Mesendoderm (in vitro differentiated cells): ENCODE results near the gene MLLT3.

ENCODE experiments used
- DNase-seq: peaks from one replicate; pipeline ENCODE4 v3.0.0; 2013
- H2AK5ac ChIP-seq: 2 replicates; pipeline ENCODE4 v1.6.1; 2013; ENCODE audit warnings: low read length, inconsistent platforms
- H2BK120ac ChIP-seq: 2 replicates; pipeline ENCODE4 v1.6.1; 2013; ENCODE audit warnings: low read depth, mild to moderate bottlenecking, low read length, moderate library complexity, mixed read lengths
- H2BK15ac ChIP-seq: replicated peaks from 2 replicates; pipeline ENCODE4 v1.6.1; 2013; ENCODE audit warnings: low read depth, mild to moderate bottlenecking, moderate library complexity
- H2BK5ac ChIP-seq: 2 replicates; pipeline ENCODE4 v1.6.1; 2013; ENCODE audit warnings: low read length, inconsistent platforms
- H3K18ac ChIP-seq: 2 replicates; pipeline ENCODE4 v1.6.1; 2013; ENCODE audit warnings: mild to moderate bottlenecking, low read length, mixed read lengths
- H3K23ac ChIP-seq: one replicate; pipeline ENCODE4 v1.6.1; 2013; ENCODE audit warnings: low read length
- H3K27ac ChIP-seq: 2 replicates; pipeline ENCODE4 v1.5.1; 2013; ENCODE audit warnings: low read depth, mild to moderate bottlenecking, inconsistent platforms, low read length, moderate library complexity
- H3K27me3 ChIP-seq: 2 replicates; pipeline ENCODE4 v1.6.1; 2013; ENCODE audit warnings: low read length, control low read depth, mild to moderate bottlenecking, inconsistent platforms; ENCODE audit not compliant: insufficient read depth, poor library complexity
- H3K36me3 ChIP-seq: 2 replicates; pipeline ENCODE4 v1.6.1; 2013; ENCODE audit warnings: low read length, inconsistent platforms; ENCODE audit not compliant: control insufficient read depth, insufficient read depth
- H3K4ac ChIP-seq: one replicate; pipeline ENCODE4 v1.6.1; 2013; ENCODE audit warnings: low read depth, mild to moderate bottlenecking, low read length, moderate library complexity
- H3K4me1 ChIP-seq: 2 replicates; pipeline ENCODE4 v1.6.1; 2013; ENCODE audit warnings: low read depth, low read length, inconsistent platforms; ENCODE audit not compliant: control insufficient read depth
- H3K4me2 ChIP-seq: 2 replicates; pipeline ENCODE4 v1.6.1; 2013; ENCODE audit warnings: low read length
- H3K4me3 ChIP-seq: 2 replicates; pipeline ENCODE4 v1.5.1; 2013; ENCODE audit warnings: mild to moderate bottlenecking, low read length
- H3K56ac ChIP-seq: one replicate; pipeline ENCODE4 v1.6.1; 2013; ENCODE audit warnings: low read length
- H3K79me1 ChIP-seq: 2 replicates; pipeline ENCODE4 v1.6.1; 2013; ENCODE audit warnings: low read length, inconsistent platforms
- H3K79me2 ChIP-seq: 2 replicates; pipeline ENCODE4 v1.6.1; 2013; ENCODE audit warnings: mild to moderate bottlenecking, low read length; ENCODE audit not compliant: control insufficient read depth, insufficient read depth
- H3K9ac ChIP-seq: 2 replicates; pipeline ENCODE4 v1.6.1; 2013; ENCODE audit warnings: low read length, inconsistent platforms
- H4K5ac ChIP-seq: one replicate; pipeline ENCODE4 v1.6.1; 2013; ENCODE audit warnings: low read length
- H4K8ac ChIP-seq: one replicate; pipeline ENCODE4 v1.6.1; 2013; ENCODE audit warnings: low read depth, mild to moderate bottlenecking, control low read depth, low read length, moderate library complexity
- WGBS: extraction: QIAGEN DNeasy Blood & Tissue Kit; methylation state at CpG from one replicate; pipeline ENCODE4 v1.1.7; 2013; ENCODE audit warnings: low lambda C conversion rate, missing lambda C conversion rate; ENCODE audit not compliant: insufficient coverage; ENCODE audit errors: extremely low coverage; 5-methylcytosine and 5-hydroxymethylcytosine counted together

Gene MLLT3

DNA sequence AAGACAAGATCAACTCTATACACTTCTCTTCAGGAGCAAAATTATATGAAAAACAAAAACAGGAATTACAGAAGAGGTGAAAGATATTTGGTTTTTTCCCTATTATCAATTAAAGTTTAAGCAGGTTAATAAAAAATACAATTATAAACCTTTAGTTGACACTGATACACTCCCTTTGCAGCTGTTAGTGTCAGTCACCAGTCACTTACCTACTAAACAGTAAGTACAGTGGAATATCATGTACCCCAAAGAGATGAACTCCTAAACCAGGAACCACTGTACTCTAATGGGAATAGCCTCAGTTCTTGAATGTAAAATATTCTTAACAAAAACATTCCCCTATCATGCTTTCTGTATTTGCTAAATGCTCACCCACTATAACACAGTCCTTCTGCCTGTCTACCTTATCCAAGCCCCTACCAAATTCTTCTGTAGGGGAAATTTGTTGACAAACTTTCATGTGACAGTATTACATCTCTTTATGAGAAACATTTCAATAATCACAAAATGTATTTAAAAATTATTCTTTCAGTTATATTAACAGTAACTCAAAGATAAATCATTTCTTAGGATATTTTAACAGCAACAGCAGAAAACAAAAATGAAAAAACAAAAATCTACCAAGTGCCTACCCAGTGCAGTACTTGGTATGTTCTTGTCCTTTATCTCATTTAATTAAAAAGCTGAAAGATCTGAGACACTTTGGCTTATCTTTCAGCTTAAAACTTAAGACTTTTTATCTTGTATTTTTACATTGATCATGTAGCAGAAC lies 212.8 kb downstream of the MLLT3 start:
- Histone ChIP-seq H3K56ac (no peak overlapping the region), H3K27ac (no peak overlapping the region), H3K4ac (no peak overlapping the region), H3K18ac (no peak overlapping the region), H3K79me2 (no peaks in the 10 kb centered on the region), H3K4me1 (peaks cover 2% of the 10 kb centered on the region), H4K5ac (no peak overlapping the region), H2BK5ac (no peak overlapping the region), H3K79me1 (no peaks in the 10 kb centered on the region), H3K36me3 (no peaks in the 10 kb centered on the region), H2BK120ac (no peak overlapping the region), H2BK15ac (no peak overlapping the region), H3K4me2 (no peak overlapping the region), H2AK5ac (no peak overlapping the region), H3K9ac (no peak overlapping the region), H3K4me3 (no peak overlapping the region), H3K23ac (no peak overlapping the region), H4K8ac (no peak overlapping the region), H3K27me3 (no peaks in the 10 kb centered on the region)
- DNase-seq = peak; percentile 4

GRCh38 chr9:20408513-20408912 lies 213.8 kb downstream of the MLLT3 start:
- Histone ChIP-seq H3K27me3 (no peaks in the 10 kb centered on the region), H4K8ac (no peak overlapping the region), H2BK15ac (no peak overlapping the region), H2BK5ac (no peak overlapping the region), H3K4me1 (peaks cover 2% of the 10 kb centered on the region), H4K5ac (no peak overlapping the region), H3K23ac (no peak overlapping the region), H3K79me2 (no peaks in the 10 kb centered on the region), H3K36me3 (no peaks in the 10 kb centered on the region), H2BK120ac (no peak overlapping the region), H2AK5ac (no peak overlapping the region), H3K9ac (no peak overlapping the region), H3K18ac (no peak overlapping the region), H3K4ac (peak overlapping the region; percentile 36), H3K27ac (no peak overlapping the region), H3K4me3 (no peak overlapping the region), H3K4me2 (no peak overlapping the region), H3K79me1 (no peaks in the 10 kb centered on the region), H3K56ac (no peak overlapping the region)
- peak; percentile 6 for DNase-seq
- WGBS = no CpG with 5 or more reads among the region's 4 CpGs

DNA sequence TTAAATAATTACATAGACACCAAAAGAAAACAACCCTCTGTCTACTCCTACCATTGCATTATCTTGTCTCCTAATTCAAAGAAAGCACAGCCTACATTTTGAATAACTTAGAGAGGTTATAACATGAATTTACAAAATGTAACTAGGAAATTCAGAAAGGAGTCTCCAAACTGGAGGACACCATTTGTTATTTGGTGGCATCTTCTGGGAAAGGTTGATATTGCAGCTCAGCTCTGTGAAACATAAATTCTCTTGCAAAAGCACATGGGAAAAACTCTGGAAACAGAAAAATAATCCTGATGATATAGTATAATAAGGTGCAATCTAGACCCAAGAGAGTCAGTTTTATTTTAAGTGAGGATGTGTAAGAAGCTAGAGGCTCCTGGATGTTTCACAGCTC lies 215.3 kb downstream of the MLLT3 start:
- Histone ChIP-seq H3K4me3 (no peak overlapping the region), H2BK120ac (no peak overlapping the region), H3K23ac (no peak overlapping the region), H3K79me2 (no peaks in the 10 kb centered on the region), H3K4ac (no peak overlapping the region), H3K27ac (no peak overlapping the region), H3K79me1 (no peaks in the 10 kb centered on the region), H3K9ac (no peak overlapping the region), H2BK15ac (no peak overlapping the region), H3K27me3 (no peaks in the 10 kb centered on the region), H4K5ac (no peak overlapping the region), H2BK5ac (no peak overlapping the region), H4K8ac (no peak overlapping the region), H3K36me3 (no peaks in the 10 kb centered on the region), H3K56ac (no peak overlapping the region), H3K18ac (no peak overlapping the region), H3K4me2 (no peak overlapping the region), H2AK5ac (no peak overlapping the region), H3K4me1 (peaks cover 2% of the 10 kb centered on the region)
- DNase-seq = no peak

GRCh38 chr9:20406344-20406743 lies 216.0 kb downstream of the MLLT3 start:
- no peak for DNase-seq

DNA sequence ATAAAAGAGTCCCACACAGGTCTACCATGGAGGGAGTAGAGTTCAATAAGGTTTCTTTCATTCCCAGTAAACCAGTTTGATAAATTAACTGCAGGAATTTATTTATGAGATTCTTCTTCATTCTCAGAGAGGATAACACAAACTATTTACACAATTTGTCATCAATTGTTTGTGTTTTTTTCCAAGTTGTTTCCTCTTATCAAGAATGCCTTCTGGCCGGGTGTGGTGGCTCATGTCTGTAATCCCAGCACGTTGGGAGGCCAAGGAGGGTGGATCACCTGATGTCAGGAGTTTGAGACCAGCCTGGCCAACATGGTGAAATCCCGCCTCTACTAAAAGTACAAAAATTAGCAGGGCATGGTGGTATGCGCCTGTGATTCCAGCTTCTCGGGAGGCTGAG lies 216.7 kb downstream of the MLLT3 start:
- no peak overlapping the region for H3K27ac ChIP-seq
- H3K36me3 ChIP-seq = no peaks in the 10 kb centered on the region
- no peak overlapping the region for H2AK5ac ChIP-seq
- no peak overlapping the region for H2BK120ac ChIP-seq
- H3K79me2 ChIP-seq = no peaks in the 10 kb centered on the region
- H3K4me1 ChIP-seq = peaks cover 2% of the 10 kb centered on the region
- H3K27me3 ChIP-seq = no peaks in the 10 kb centered on the region
- H2BK5ac ChIP-seq = no peak overlapping the region
- no peak overlapping the region for H2BK15ac ChIP-seq
- no peak overlapping the region for H4K8ac ChIP-seq
- H3K4ac ChIP-seq = no peak overlapping the region
- DNase-seq = no peak
- no peaks in the 10 kb centered on the region for H3K79me1 ChIP-seq
- no peak overlapping the region for H4K5ac ChIP-seq
- no peak overlapping the region for H3K4me2 ChIP-seq
- no peak overlapping the region for H3K18ac ChIP-seq
- H3K9ac ChIP-seq = no peak overlapping the region
- WGBS = no CpG with 5 or more reads among the region's 5 CpGs
- no peak overlapping the region for H3K23ac ChIP-seq
- H3K56ac ChIP-seq = no peak overlapping the region
- no peak overlapping the region for H3K4me3 ChIP-seq

More at GRCh38 chr9:20406344-20406743, 216.0 kb downstream of the MLLT3 start:
- H4K8ac ChIP-seq = no peak overlapping the region
- no peaks in the 10 kb centered on the region for H3K79me2 ChIP-seq
- H2BK5ac ChIP-seq = no peak overlapping the region
- H3K36me3 ChIP-seq = no peaks in the 10 kb centered on the region
- no peak overlapping the region for H4K5ac ChIP-seq
- H3K18ac ChIP-seq = no peak overlapping the region
- H3K27ac ChIP-seq = no peak overlapping the region
- H3K23ac ChIP-seq = no peak overlapping the region
- no peak overlapping the region for H3K56ac ChIP-seq
- H2BK15ac ChIP-seq = no peak overlapping the region
- no peaks in the 10 kb centered on the region for H3K79me1 ChIP-seq
- H3K4me3 ChIP-seq = no peak overlapping the region
- no peak overlapping the region for H3K4ac ChIP-seq
- peaks cover 2% of the 10 kb centered on the region for H3K4me1 ChIP-seq
- H2BK120ac ChIP-seq = no peak overlapping the region
- H3K4me2 ChIP-seq = no peak overlapping the region
- no peak overlapping the region for H2AK5ac ChIP-seq
- no peaks in the 10 kb centered on the region for H3K27me3 ChIP-seq
- WGBS = no CpG with 5 or more reads among the region's 4 CpGs
- H3K9ac ChIP-seq = no peak overlapping the region

- H3K4ac ChIP-seq = no peak overlapping the region
- no CpG with 5 or more reads among the region's 1 CpG for WGBS
- H4K8ac ChIP-seq = no peak overlapping the region
- no peaks in the 10 kb centered on the region for H3K79me2 ChIP-seq
- no peak overlapping the region for H3K4me2 ChIP-seq
- H2AK5ac ChIP-seq = no peak overlapping the region
- no peak overlapping the region for H3K18ac ChIP-seq
- peaks cover 2% of the 10 kb centered on the region for H3K4me1 ChIP-seq
- H3K9ac ChIP-seq = no peak overlapping the region
- no peaks in the 10 kb centered on the region for H3K79me1 ChIP-seq
- no peak overlapping the region for H3K27ac ChIP-seq
- no peak for DNase-seq
- no peaks in the 10 kb centered on the region for H3K27me3 ChIP-seq
- no peak overlapping the region for H2BK120ac ChIP-seq
- H3K36me3 ChIP-seq = no peaks in the 10 kb centered on the region
- no peak overlapping the region for H3K4me3 ChIP-seq
- H4K5ac ChIP-seq = no peak overlapping the region
- no peak overlapping the region for H2BK15ac ChIP-seq
- no peak overlapping the region for H3K23ac ChIP-seq
- no peak overlapping the region for H2BK5ac ChIP-seq
- H3K56ac ChIP-seq = no peak overlapping the region
Measured at GRCh38 chr9:20405078-20405477, 217.2 kb downstream of the MLLT3 start.
